IPS-15b (cell line): ENCODE results near the gene CFHR2.

ENCODE experiments used
- H3K27me3 ChIP-seq: one replicate; pipeline ENCODE4 v1.6.1; 2013; ENCODE audit warnings: low read length; ENCODE audit not compliant: control insufficient read depth, insufficient read depth
- H3K36me3 ChIP-seq: one replicate; pipeline ENCODE4 v1.6.1; 2013; ENCODE audit warnings: low read length; ENCODE audit not compliant: control insufficient read depth, insufficient read depth
- H3K4me1 ChIP-seq: one replicate; pipeline ENCODE4 v1.6.1; 2013; ENCODE audit warnings: mild to moderate bottlenecking, low read length; ENCODE audit not compliant: control insufficient read depth, insufficient read depth
- H3K4me3 ChIP-seq: one replicate; pipeline ENCODE4 v1.5.1; 2013; ENCODE audit warnings: low read depth, low read length
- H3K9ac ChIP-seq: one replicate; pipeline ENCODE4 v1.6.1; 2013; ENCODE audit warnings: low read depth, mild to moderate bottlenecking, low read length
- H3K9me3 ChIP-seq: one replicate; pipeline ENCODE4 v1.6.1; 2013; ENCODE audit warnings: mild to moderate bottlenecking, low read length; ENCODE audit not compliant: control insufficient read depth, insufficient read depth

Gene CFHR2

GRCh38 chr1:197008861-197009260 is 65.3 kb downstream of the CFHR2 start:
- no peaks in the 10 kb centered on the region for H3K36me3 ChIP-seq
- H3K4me1 ChIP-seq: no peaks in the 10 kb centered on the region
- H3K9me3 ChIP-seq: peaks cover 7% of the 10 kb centered on the region
- no peak overlapping the region for H3K9ac ChIP-seq
- no peaks in the 10 kb centered on the region for H3K27me3 ChIP-seq
- no peak overlapping the region for H3K4me3 ChIP-seq
